Kidney (tissue), 14 donors: ENCODE results near the gene AHNAK. TPM values are rescaled to one million over a fixed set of nuclear protein-coding genes. Genes with fewer than 3 reads are reported as not detected.

Experiments used
- DNase-seq, 5 donors: peaks; one replicate each; pipeline ENCODE4 v3.0.0-alpha.2; 2013 to 2020
- FAIRE-seq: peaks from 2 replicates; lab custom pipeline; 2012; peaks lifted over from hg19 to GRCh38; lab: Jason Lieb, UNC
- H3K27ac ChIP-seq, 2 donors: one replicate each; pipeline ENCODE4 v1.7.0; 2013; ENCODE audit warnings: low read depth in 2 of 2, low read length in 2 of 2, inconsistent platforms in 1 of 2
- H3K27me3 ChIP-seq: one replicate; pipeline ENCODE4 v1.7.1; 2013; ENCODE audit warnings: low read length, inconsistent platforms; ENCODE audit not compliant: control insufficient read depth, insufficient read depth
- H3K36me3 ChIP-seq, 3 donors: one replicate each; pipeline versions ENCODE4 v1.7.0 to v1.7.1; 2013; ENCODE audit warnings: low read length in 3 of 3, control low read depth in 1 of 3, inconsistent platforms in 1 of 3; ENCODE audit not compliant: insufficient read depth in 3 of 3, control insufficient read depth in 2 of 3
- H3K4me1 ChIP-seq, 3 donors: one replicate each; pipeline versions ENCODE4 v1.7.0 to v1.7.1; 2013; ENCODE audit warnings: low read length in 3 of 3, inconsistent platforms in 1 of 3, low read depth in 1 of 3; ENCODE audit not compliant: control insufficient read depth in 2 of 3, insufficient read depth in 2 of 3
- H3K4me3 ChIP-seq, 3 donors: one replicate each; pipeline versions ENCODE4 v1.7.0 to v1.8.1; 2013; ENCODE audit warnings: low read length in 3 of 3, control low read depth in 1 of 3, inconsistent platforms in 1 of 3
- H3K9ac ChIP-seq, 3 donors: one replicate each; pipeline versions ENCODE4 v1.7.0 to v1.7.1; 2013; ENCODE audit warnings: low read length in 3 of 3, control low read depth in 1 of 3, inconsistent platforms in 1 of 3
- H3K9me3 ChIP-seq, 3 donors: one replicate each; pipeline versions ENCODE4 v1.7.0 to v1.7.1; 2013; ENCODE audit warnings: low read length in 3 of 3, control low read depth in 1 of 3, inconsistent platforms in 1 of 3; ENCODE audit not compliant: control insufficient read depth in 2 of 3, insufficient read depth in 1 of 3
- intact Hi-C: fragments of 100-400 bp; cut with DNase I; formaldehyde crosslinking; loops from one replicate; pipeline ENCODE4 v1.11.1; 2022
- polyA plus RNA-seq: library from polyadenylated mRNA; stranded (reverse); fragments of 350-450 nt; fragmentation: Illumina TruSeq; extraction: RNeasy Lipid Tissue Mini Kit (QIAGEN cat#74804); gene quantifications from one replicate; pipeline ENCODE4 v1.2.3, GENCODE V29; 2014; ENCODE audit warnings: low read depth, low replicate concordance; ENCODE audit not compliant: insufficient read depth
- total RNA-seq: library from RNA; stranded (reverse); fragmentation: NEBNext Ultra II Directional; extraction: Animal tissue kit (Norgen Biotek cat#: 25700); gene quantifications from one replicate; pipeline ENCODE4 v1.2.1, GENCODE V29; 2021
- TF ChIP-seq, protein P1 (sequence below): IDR thresholded peaks from 3 replicates; pipeline ENCODE4 v1.5.1; 2012; ENCODE audit warnings: mild to moderate bottlenecking, moderate library complexity, borderline replicate concordance; ENCODE audit not compliant: insufficient read depth; ENCODE audit errors: extremely low read depth
- donor health status: control.
- donor health status: control.
- donor health status: control.
- donor health status: control.
- donor health status: control.
- donor health status: DM: yes; HTN: yes; CAD: no.
- donor health status: Normal renal cell carcinoma (clear cell type).

The AHNAK gene
- total and polyA plus RNA-seq, 2 donors from 2014 or later: 36.6 to 700 TPM

DNA sequence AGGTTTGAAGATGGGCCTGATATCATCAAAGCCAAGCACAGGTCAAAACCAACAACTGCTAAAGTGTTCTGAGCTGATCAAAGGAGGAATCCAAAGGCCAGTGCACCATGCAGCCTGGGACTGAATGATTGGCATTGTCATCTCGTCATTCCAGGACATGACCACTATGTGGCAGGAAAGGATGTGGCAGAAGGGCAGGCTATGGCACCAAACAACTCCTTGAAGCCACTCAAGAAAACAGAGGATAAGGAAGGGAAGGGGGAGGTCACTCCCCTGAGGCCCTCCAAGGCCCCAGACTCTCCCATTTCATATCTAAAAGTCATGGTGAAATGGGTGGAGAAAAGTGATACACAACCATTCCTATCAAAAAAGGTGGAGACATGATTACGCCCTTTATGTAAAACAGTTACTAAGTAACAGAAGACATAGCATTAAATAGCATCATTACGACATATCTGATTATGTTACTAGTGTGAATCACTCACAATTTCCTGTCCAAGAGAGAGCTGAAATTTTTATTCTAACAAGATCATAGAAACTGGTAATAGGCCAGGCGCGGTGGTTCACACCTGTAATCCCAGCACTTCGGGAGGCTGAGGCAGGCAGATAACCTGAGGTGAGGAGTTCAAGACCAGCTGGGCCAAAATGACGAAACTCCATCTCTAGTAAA is 49.3 kb downstream of the AHNAK start:
- no peak for FAIRE-seq

GRCh38 chr11:62496676-62497075 is 49.9 kb downstream of the AHNAK start:
- Histone ChIP-seq H3K27me3 (no peaks in the 10 kb centered on the region), H3K9me3 (no peaks in the 10 kb centered on the region)
- no peak for FAIRE-seq

More for the DNA sequence above, 49.3 kb downstream of the AHNAK start:
- H3K4me1 ChIP-seq: peaks cover 0 to 13% (median 6%) of the 10 kb centered on the region in 3 donors
- H3K9me3 ChIP-seq: no peaks in the 10 kb centered on the region
- TF ChIP-seq, protein P1, sequence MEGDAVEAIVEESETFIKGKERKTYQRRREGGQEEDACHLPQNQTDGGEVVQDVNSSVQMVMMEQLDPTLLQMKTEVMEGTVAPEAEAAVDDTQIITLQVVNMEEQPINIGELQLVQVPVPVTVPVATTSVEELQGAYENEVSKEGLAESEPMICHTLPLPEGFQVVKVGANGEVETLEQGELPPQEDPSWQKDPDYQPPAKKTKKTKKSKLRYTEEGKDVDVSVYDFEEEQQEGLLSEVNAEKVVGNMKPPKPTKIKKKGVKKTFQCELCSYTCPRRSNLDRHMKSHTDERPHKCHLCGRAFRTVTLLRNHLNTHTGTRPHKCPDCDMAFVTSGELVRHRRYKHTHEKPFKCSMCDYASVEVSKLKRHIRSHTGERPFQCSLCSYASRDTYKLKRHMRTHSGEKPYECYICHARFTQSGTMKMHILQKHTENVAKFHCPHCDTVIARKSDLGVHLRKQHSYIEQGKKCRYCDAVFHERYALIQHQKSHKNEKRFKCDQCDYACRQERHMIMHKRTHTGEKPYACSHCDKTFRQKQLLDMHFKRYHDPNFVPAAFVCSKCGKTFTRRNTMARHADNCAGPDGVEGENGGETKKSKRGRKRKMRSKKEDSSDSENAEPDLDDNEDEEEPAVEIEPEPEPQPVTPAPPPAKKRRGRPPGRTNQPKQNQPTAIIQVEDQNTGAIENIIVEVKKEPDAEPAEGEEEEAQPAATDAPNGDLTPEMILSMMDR: peak; percentile 50
- H3K27me3 ChIP-seq: no peaks in the 10 kb centered on the region
- H3K27ac ChIP-seq: no peak overlapping the region
- intact Hi-C loops: no loop called here
- no peaks in the 10 kb centered on the region for H3K36me3 ChIP-seq
- DNase-seq: peak in 2 of 5 donors; percentile 36 to 60
- no peak overlapping the region for H3K4me3 ChIP-seq
- no peak overlapping the region for H3K9ac ChIP-seq

GRCh38 chr11:62494246-62494645 is 52.4 kb downstream of the AHNAK start:
- Histone ChIP-seq H3K27me3 (no peaks in the 10 kb centered on the region), H3K9ac (no peak overlapping the region), H3K4me3 (no peak overlapping the region), H3K4me1 (peaks cover 0 to 4% (median 0%) of the 10 kb centered on the region in 3 donors), H3K9me3 (no peaks in the 10 kb centered on the region), H3K36me3 (no peaks in the 10 kb centered on the region), H3K27ac (no peak overlapping the region)
- intact Hi-C loops: no loop called here
- DNase-seq (no peak), FAIRE-seq (no peak)
- TF ChIP-seq, protein P1: no peak

More at GRCh38 chr11:62496676-62497075, 49.9 kb downstream of the AHNAK start:
- TF ChIP-seq, protein P1: no peak
- no peak overlapping the region for H3K27ac ChIP-seq
- H3K4me3 ChIP-seq: no peak overlapping the region
- no peaks in the 10 kb centered on the region for H3K36me3 ChIP-seq
- no peak overlapping the region for H3K9ac ChIP-seq
- no peak for DNase-seq
- intact Hi-C loops: no loop called here
- H3K4me1 ChIP-seq: peaks cover 0 to 11% (median 6%) of the 10 kb centered on the region in 3 donors

GRCh38 chr11:62493801-62494200 is 52.8 kb downstream of the AHNAK start:
- Histone ChIP-seq H3K9ac (no peak overlapping the region), H3K27ac (no peak overlapping the region), H3K4me1 (peaks cover 0 to 4% (median 0%) of the 10 kb centered on the region in 3 donors), H3K36me3 (no peaks in the 10 kb centered on the region), H3K4me3 (no peak overlapping the region), H3K27me3 (no peaks in the 10 kb centered on the region), H3K9me3 (no peaks in the 10 kb centered on the region)
- TF ChIP-seq, protein P1: no peak
- intact Hi-C loops: no loop called here
- DNase-seq (no peak), FAIRE-seq (no peak)
